ENCODE measurements around the gene KCNQ4.
A peak's percentile ranks its signal among the peaks of the same experiment; 100 is the strongest.

The KCNQ4 gene

DNA sequence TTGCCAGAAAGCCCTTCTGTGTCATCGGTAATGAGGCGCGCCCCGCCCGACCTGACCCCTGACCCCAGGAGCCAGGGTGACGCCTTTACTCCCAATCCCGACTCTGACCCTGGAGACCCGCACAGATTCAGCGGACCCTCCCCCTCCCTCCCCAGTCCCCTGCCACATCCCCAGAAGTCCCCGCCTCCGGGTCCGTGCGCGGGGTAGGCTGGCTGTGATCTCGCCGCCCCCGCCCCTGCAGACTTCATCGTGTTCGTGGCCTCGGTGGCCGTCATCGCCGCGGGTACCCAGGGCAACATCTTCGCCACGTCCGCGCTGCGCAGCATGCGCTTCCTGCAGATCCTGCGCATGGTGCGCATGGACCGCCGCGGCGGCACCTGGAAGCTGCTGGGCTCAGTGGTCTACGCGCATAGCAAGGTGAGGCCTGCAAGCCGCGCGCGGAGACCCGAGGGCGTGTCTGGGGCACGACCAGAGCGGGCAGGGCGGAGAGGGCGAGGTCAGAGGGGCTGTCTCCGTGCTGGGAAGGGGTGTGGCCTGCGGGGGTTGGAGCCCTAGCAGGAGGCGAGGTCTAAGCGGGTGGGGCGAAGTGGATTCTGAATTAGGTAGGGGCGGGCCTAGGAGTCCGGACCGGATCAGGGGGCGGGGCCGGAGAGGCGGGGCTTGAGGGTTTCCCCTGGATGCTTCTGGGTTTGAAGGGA is 34.8 kb downstream of the KCNQ4 start:
- DNase-seq (ENCODE audit: low read depth in 3 of 3, low spot score in 1 of 3) = peak; percentile 69 to 74 (median 69)

DNA sequence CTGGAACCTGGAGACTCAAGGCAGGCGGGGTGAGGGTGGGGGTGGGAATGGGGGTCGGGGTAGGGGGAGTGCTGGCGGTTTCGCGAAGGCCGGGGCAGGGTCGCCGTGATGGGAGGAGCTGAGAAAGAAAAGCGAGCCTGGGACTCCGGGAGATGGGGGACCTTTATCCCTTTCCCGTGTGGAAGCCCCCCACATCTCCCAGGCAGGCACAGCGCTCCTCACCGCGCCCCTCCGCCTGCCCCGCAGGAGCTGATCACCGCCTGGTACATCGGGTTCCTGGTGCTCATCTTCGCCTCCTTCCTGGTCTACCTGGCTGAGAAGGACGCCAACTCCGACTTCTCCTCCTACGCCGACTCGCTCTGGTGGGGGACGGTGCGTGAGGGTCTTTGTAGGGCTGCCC is 35.5 kb downstream of the KCNQ4 start:
- DNase-seq (ENCODE audit: low read depth in 3 of 3, low spot score in 1 of 3) = no peak

DNA sequence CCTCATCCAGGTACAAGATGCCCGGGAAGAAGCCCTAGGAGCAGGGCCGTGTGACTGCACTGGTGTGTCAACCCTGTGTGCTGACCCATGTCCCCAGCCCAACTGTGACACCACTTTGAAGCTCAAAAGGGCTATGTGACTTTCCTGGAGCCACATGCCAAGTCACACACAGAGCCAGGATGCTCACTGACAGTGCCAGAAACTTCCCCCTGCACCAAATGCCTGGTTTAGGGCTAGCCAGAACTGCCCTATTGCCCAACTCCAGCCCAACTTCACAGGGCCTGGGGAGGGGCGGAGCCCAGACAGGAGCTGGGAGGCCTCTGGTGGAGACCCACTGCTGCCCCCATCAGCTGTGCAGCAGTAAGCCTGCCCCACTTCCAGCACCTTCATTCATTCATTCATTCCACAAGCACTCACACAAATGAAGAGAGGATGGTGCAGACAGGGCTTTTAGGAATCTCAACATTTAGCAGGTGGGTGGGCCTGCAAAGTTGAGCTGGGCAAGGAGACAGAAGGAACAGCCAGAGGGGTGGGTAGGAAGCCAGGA is 36.7 kb downstream of the KCNQ4 start:
- no peak for DNase-seq (ENCODE audit: low read depth in 3 of 3, low spot score in 1 of 3)

DNA sequence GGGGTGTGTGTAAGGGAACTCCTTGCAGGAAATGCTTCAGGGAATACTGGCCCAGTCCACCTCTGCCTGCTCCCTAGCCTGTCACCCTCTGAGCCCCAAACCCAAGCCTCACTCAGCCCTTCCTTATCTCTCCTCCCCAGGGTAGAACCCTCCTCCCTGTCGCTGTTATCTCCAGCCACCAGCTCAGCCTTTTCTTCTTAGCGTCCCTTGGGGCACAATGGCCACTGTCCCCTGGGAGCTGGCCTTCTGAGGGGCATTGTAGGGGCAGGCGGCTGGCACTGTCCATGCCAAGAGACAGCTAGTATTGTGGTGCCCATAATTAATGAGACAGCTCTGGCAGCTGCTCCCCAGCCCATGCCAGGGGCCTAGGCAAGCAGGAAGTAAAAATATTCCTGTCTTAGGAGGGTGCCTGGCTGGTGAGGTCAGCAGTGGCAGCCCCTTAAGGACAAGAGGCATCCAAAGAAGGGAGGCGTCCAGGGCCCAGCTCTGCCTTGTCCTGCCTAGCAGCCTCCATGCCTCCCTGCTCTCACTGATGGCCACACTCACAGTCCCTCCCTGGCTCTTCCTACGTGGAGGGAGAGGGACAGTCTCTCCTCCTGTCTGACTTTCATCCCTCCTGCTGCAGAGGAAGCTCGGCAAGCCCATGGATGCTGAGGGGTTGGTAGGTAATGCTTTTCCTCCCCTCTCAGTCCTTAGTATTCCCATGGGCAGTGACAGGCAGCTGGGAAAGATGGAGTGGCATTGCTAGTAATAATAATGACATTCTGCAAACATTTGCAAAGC is 37.5 kb downstream of the KCNQ4 start:
- DNase-seq (ENCODE audit: low read depth in 3 of 3, low spot score in 1 of 3) = no peak

DNA sequence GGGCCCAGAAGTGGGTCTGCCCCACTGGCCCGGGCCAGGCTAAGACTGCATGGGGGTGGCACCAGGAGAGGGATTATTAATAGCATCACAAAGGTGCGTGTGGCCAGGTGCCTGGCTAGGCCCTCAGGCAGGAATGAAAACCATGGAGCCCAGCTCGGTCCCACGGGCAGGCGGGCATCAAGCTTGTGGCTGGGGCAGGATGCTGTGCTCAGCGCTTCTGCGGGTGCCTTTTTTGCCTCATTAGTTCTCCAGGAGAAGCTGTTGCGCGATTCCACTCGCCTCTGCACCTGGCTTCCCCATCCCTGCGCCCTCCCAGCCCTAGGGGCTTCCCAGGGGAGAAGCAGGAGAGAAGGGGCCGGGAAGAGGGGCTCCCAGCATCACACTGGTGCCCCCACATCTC is 39.3 kb downstream of the KCNQ4 start:
- DNase-seq (ENCODE audit: low read depth in 3 of 3, low spot score in 1 of 3) = no peak

DNA sequence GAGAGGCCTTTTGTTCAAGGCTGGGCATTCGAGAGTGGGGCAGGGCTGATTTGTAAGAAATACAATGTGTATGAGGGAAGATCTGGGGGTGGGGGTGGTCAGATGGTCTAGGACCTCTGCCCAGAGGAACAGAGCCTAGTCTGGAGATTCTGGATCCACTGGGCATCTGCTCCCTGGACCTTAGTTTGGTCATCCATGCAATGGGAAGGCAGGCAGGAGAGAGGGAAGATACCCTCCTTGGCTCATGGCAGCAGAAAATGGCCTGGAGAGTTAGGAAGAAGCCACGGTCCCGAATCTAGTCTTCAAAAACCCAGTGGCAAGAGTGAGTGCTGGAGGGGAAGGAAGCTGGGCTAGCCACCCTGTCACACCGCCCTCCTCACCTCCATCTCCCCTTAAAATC is 39.8 kb downstream of the KCNQ4 start:
- DNase-seq (ENCODE audit: low read depth in 3 of 3, low spot score in 1 of 3) = no peak

DNA sequence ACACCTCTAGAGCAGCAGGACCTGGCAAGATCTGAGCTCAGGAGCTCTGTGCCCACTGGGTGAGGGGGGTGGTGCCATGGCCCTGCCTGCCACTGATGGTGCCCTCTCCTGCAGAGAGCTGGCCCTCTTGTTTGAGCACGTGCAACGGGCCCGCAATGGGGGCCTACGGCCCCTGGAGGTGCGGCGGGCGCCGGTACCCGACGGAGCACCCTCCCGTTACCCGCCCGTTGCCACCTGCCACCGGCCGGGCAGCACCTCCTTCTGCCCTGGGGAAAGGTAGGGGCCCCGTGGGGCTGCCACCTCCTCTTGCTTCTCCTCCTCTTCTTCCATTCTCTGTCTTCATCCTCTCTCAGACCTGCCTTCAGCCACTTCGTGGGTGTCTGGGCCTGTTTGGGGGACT is 40.4 kb downstream of the KCNQ4 start:
- DNase-seq (ENCODE audit: low read depth in 3 of 3, low spot score in 1 of 3) = no peak

DNA sequence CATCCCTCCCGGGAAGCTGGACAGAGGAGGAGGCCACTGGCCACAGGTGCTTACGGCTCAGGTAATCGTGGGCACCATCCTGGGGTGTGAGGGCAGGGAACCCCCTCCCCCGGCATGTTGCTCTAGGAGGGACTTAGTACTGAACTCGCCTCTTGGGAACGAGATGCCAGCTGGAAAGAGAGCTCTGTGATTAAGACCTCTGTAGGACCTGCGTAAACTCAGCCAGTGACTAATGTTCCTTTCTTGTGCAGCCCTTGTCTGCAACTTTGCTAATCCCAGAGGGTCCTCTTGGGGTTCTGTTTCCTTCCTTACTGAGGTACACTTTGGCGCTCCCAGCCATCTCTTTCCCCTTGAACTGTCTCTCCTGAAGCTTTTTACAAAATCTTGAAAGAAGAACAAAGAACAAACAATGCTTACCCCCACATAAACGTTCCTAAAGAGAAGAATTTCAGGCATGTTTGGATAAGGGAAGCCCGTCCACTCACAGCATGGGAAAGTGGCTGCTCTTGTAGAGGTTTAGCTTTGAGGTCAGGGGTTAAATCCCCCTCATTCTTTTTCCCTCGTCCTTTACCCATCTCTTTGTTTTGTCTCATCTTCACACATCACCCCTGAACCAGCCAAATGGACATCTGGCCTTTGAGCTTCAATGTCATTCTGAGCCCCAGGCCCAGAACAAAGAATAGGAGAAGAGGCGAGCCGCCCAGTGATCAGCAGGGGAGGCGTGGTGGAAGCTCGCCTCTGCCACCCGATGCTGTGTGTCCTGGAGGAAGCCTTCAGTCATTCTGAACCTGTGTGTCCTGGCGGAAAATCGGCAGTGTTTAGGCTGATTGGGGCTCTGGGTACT is 41.2 kb downstream of the KCNQ4 start:
- no peak for DNase-seq (ENCODE audit: low read depth in 3 of 3, low spot score in 1 of 3)

DNA sequence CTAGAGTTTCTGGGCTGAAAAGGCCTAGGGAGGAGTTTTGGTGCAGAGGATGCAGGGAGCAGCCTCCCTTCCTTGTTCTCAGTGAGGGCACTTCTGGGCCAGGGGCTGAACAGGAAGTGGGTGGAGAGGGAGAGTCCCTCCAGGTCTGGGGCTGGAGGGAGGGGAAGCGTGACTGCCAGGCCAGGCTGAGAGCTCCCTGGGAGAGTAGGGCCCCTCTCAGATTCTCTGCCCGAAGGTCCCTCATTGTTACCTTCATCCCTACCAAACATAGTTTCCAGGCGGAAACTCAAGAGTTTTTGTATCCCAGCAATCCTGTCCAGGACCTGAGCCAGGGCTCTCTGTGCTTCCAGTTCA is 41.8 kb downstream of the KCNQ4 start:
- DNase-seq (ENCODE audit: low read depth in 3 of 3, low spot score in 1 of 3) = no peak

DNA sequence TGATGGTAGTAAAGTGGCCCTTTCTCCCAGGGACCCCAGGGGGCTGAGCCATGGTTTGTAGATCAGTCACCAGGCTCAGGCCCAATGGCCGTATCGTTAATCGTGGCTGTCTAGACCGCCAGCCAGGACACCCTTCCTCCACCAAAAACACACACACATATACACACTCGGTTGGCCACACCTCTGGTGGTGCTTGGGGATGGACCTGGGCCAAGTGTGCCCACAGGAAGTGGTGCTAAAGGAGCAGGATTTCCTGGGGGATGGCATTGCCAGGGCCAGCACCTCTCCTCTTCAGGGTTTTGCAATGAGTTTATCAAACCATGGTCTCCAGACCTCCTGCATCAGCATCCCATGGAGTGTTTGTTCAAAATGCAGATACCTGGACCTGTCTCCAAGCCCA is 42.4 kb downstream of the KCNQ4 start:
- DNase-seq (ENCODE audit: low read depth in 3 of 3, low spot score in 1 of 3) = no peak

DNA sequence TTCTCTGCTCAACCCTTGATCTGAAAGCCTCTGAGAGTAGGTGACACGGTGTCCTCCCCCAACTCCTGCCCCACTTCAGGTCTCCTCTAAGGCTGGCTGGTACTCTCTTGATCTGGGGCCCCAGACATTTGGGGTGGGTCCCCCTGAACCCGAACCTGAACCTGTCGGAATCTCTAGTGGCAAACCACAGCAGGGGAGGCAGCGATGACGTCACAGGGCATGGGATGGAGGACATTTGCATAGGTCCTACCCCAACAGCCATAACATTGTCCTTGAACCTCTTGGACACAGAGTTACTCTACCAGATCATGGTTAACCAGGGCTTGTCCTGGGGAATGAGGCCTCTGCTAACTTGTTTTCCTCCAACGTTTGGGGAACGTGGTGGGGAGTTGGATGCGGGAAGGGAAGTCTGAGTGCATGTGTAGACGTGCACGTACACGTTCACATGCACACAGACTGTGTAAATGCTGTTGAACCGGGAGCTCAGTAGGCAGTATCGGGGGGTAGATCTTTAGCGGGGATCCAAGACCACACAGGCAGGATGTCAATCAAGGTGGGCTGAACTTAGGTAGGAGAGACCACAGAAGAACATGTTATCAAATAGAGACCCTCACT is 46.2 kb downstream of the KCNQ4 start:
- no peak for DNase-seq (ENCODE audit: low read depth in 3 of 3, low spot score in 1 of 3)

DNA sequence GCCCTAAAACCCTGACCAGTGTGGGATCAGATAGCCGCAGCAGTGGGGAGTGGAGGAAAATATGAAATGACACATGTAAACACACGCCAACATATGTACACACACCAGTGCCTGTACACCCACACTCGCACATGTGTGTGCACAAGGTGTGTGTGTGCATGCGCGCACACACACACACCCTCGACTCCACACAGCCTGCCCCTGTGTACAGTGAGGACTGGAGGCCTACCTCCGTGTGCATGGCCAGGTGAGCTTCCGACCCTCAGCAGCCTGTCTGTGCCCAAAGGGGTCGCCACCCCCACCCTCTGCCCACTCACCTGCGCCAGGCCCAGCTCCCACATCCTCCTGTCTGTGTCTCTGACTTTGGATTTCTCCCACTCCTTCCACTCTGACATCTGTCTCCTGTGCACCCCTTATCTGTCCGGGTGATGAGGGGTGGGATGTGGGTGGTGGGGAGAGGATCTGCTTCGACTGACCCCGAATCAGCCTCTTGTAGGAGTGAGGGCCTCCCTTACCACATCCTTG is 46.9 kb downstream of the KCNQ4 start:
- DNase-seq (ENCODE audit: low read depth in 3 of 3, low spot score in 1 of 3) = no peak

DNA sequence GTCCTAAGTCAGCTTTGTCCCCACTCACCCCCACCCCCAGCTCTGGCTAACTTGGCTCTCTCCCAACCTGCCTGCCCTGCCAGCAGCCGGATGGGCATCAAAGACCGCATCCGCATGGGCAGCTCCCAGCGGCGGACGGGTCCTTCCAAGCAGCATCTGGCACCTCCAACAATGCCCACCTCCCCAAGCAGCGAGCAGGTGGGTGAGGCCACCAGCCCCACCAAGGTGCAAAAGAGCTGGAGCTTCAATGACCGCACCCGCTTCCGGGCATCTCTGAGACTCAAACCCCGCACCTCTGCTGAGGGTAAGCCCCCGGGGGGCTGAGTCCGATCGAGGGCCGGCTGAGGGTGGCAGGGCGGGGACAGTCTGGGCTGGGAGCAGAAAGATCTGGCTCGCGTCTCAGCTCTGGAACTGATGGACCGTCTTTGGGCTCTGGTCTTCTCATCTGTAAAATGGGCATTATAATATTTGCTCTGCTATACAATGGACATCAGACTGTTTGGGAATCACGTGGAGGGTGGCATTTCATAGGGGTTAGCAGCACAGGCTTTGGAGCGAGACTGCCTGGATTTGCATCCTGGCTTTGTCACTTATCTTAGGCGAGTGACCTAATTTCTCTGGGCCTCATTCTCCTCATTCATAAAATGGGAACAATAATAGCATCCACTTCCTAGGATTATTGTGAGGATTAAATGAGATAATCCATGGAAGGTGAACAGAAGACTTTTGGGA is 47.6 kb downstream of the KCNQ4 start:
- no peak for DNase-seq (ENCODE audit: low read depth in 3 of 3, low spot score in 1 of 3)

DNA sequence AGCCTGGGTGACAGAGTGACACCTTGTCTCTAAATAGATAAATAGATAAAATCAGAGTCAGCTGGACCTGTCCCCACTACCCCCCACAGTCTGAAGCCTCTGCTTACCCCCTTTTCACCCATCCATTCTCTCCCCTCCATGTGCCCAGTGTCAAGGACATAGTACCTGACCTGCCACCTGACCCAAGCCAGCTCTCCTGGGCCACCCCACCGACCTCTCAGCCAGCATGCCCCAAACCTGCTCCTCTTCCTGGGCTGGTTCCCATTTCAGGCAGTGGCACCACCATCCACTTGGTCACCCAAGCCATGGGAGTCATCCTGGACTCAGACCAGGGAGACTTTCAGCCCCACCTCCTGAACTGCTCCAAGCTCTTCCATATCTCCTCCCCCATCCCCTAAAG is 50.4 kb downstream of the KCNQ4 start:
- no peak for DNase-seq (ENCODE audit: low read depth in 3 of 3, low spot score in 1 of 3)

DNA sequence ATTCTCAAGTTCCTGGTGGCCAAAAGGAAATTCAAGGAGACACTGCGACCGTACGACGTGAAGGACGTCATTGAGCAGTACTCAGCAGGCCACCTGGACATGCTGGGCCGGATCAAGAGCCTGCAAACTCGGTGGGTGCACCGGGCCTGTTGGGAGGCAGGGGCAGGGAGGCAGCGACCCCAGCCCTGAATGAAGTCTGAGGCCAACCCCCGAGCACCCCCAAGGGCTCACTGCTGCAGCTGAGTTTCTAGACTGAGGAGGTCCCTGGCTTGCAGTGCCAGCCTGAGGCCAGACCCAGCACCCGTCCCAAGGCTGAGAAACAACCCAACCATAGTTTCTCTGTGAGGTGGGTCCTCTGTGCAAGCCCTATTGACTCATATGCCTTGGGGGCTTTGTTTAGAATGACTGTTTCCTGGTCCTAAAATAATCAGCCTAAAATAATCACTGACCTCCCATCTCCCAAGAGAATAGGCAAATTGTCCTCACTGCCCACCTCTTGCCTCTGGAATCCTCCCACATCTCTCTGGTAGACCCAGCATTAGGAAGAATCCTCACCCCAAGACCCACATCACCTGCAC is 51.5 kb downstream of the KCNQ4 start:
- no peak for DNase-seq (ENCODE audit: low read depth in 3 of 3, low spot score in 1 of 3)

DNA sequence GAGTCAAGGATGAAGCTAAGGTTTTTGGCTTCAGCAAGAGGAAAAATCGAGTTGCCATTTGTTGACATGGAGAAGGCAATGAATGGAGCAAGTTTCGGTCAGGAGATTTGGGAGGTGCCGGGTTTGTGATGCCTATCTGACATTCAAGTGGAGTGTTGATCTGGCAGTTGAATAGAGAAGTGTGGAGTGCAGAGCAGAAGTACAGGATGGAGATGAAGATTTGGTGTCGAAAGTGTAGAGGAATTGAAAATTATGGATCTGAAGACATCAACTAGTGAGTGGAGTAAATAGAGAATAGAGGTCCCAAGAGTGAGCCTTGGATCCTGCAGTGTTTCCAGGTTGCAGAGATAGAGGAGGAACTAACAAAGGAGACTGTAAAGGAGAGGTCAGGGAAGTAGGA is 52.7 kb downstream of the KCNQ4 start:
- DNase-seq (ENCODE audit: low read depth in 3 of 3, low spot score in 1 of 3) = no peak

DNA sequence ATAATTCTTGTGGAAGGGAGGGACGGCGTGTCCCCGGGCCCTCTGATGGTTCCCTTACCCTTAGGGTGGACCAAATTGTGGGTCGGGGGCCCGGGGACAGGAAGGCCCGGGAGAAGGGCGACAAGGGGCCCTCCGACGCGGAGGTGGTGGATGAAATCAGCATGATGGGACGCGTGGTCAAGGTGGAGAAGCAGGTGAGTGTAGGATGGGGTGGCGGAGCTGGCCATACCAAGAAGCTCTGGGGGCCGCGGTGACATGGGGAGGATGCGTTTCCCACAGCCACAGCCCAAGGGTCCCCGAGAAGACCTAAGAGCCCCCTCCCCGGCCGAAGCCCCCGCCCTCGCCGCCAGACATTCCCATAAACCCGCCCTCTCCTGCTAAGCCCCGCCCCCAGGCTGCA is 54.0 kb downstream of the KCNQ4 start:
- no peak for DNase-seq (ENCODE audit: low read depth in 3 of 3, low spot score in 1 of 3)

DNA sequence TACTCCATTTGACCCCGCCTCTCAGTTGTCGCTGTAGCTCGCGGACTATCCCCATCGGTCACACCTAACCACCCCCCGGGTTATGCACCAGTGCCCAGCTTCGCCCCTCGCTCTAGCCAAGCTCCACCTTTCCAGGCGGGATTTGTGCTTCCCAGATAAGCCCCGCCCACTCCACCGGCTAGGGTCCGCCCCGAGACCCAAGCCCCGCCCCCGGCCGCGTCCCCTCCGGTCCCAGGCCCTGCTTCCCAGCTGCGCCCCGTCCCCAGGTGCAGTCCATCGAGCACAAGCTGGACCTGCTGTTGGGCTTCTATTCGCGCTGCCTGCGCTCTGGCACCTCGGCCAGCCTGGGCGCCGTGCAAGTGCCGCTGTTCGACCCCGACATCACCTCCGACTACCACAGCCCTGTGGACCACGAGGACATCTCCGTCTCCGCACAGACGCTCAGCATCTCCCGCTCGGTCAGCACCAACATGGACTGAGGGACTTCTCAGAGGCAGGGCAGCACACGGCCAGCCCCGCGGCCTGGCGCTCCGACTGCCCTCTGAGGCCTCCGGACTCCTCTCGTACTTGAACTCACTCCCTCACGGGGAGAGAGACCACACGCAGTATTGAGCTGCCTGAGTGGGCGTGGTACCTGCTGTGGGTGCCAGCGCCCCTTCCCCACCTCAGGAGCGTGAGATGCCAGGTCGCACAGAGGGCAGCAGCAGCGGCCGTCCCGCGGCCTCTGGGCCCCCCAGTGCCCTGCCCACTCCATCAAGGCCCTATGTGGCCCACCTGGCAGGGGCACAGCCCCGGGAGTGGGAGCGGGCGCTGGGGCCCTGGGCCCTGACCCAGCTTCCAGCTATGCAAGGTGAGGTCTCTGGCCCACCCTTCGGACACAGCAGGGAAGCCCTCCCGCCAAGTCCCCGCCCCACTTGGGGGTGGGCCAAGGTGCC is 54.7 kb downstream of the KCNQ4 start:
- DNase-seq (ENCODE audit: low read depth in 3 of 3, low spot score in 1 of 3) = no peak

Measured in stimulated activated CD4-positive, alpha-beta T cell treated with anti-CD3 and anti-CD28 coated beads, TNF-alpha, amount 100 ng/mL, for 1 hour (primary cell).